Thoracic aorta endothelial cell (primary cell): ENCODE measurements around the gene GLDN. TPM values are rescaled to one million over a fixed set of nuclear protein-coding genes. Genes with fewer than 3 reads are reported as not detected.

ENCODE experiments used
- small RNA-seq: library from RNA; depleted of rRNA; stranded (forward); fragments of <200 nt; gene quantifications from one replicate; pipeline ENCODE3, GENCODE V24; 2012
- total RNA-seq: library from RNA; depleted of rRNA; stranded (reverse); fragments of >200 nt; gene quantifications from 2 replicates; pipeline ENCODE4 v1.2.3, GENCODE V29; 2012

Gene GLDN
- not detected in 2 replicates for total RNA-seq

DNA sequence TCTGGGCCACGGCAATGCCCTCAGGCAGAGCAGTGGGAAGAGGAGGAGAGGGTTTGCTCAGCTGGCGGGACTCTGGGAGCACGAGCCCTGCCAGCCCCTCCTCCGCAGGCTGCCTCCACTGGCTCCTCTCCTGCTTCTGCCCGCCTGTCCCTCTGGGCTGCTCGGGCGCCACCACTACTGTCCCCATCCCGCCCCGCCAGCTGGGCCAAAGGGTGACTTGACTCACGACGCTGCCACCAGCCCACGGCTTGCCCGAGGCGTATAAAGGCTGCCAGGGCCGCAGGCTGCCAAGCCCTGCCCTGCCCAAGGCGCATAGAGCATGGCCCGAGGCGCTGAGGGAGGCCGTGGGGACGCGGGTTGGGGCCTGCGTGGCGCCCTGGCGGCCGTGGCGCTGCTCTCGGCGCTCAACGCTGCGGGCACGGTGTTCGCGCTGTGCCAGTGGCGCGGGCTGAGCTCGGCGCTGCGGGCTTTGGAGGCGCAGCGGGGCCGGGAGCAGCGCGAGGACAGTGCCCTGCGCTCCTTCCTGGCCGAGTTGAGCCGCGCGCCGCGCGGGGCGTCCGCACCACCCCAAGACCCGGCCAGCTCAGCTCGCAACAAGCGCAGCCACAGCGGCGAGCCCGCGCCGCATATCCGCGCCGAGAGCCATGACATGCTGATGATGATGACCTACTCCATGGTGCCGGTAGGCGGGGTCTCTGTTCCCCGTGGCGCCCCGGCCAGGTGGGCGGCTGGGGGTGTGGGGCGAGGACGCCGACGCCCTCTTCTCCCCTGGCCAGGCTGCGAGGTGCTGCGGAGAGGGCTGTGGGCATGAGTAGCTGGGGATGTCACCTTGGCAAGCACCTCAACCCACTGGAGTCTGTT lies at the start of gene GLDN:
Gene GLDN (plus strand): TSS at position 290 of the 861 bp plus-strand sequence. CDS start 30 bp downstream, at position 320.

DNA sequence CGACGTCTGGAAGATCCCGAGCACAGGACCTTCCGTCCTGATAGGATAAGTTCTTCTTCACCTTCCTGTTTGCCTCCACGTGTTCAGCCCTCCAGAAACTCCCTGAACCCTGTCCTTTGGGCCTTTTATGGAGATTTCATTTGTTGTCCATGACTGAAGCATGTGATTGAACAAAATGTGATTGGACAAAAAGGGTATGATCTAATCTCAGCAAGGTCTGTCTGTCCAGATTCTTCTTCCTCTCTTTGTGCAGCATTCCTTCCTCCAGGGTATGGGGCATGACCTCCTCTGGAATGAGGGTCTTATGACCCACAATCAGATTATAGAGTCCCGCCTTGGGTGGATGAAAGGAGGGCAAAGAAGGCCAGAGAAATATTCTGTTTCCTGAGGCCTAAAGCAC lies 3.0 kb upstream of the GLDN start, which contains the start of gene CYP19A1:
Gene CYP19A1 (minus strand): TSS at position 101 of the 400 bp plus-strand sequence. CDS start 95,684 bp downstream, outside the sequence.

Small RNA genes lying within 50 kb of the gene (small RNA-seq; reads per million reads assigned to genes)
- gene AC020891.4: not detected
- not detected for gene MIR7973-1

Other genes with a start within 250 kb of the GLDN start
- 56.0 and 60.8 TPM in 2 replicates for gene TNFAIP8L3, start 246.7 kb upstream of the GLDN start, total RNA-seq
- gene CYP19A1, start 3.1 kb upstream of the GLDN start, total RNA-seq: not detected in 2 replicates